PC-3 (cell line): ENCODE data around the gene FCN3. TPM values are rescaled to one million over a fixed set of nuclear protein-coding genes. Genes with fewer than 3 reads are reported as not detected.
A peak's percentile ranks its signal among the peaks of the same experiment; 100 is the strongest.

Experiments used
- ATAC-seq: fragments of 200-7000 bp; cut with Tn5 transposase; 2 replicates; pipeline ENCODE4 v1.9.1; 2020; ENCODE audit warnings: mild to moderate bottlenecking, moderate library complexity
- BruUV-seq: library from RNA; stranded (reverse); fragments of 400-500 nt; replicated peaks from 2 replicates; lab custom pipeline; 2021; lab: Mats Ljungman, UMichigan
- CTCF ChIA-PET: fragments of 300-600 bp; sonication (Branson Sonifier 250); formaldehyde crosslinking; loops from one replicate; lab custom pipeline; 2022; ENCODE audit warnings: antibody characterized with exemption; lab: Charles Lee
- POLR2A ChIA-PET: fragments of 300-600 bp; sonication (Branson Sonifier 250); formaldehyde crosslinking; loops from one replicate; lab custom pipeline; 2022; ENCODE audit warnings: antibody characterized with exemption; ENCODE audit not compliant: unreplicated experiment; lab: Charles Lee
- DNase-seq: peaks from one replicate; pipeline ENCODE4 v3.0.0-alpha.2; 2015
- H2AFZ ChIP-seq: fragments of 300-600 bp; sonication (generic); 2 replicates; pipeline ENCODE4 v1.6.0; 2016; ENCODE audit warnings: antibody characterized with exemption, low read length
- H3F3A ChIP-seq: fragments of 300-600 bp; sonication (generic); one replicate; pipeline ENCODE4 v1.6.0; 2017; ENCODE audit warnings: antibody characterized with exemption, low read length, control low read depth, mild to moderate bottlenecking; ENCODE audit not compliant: unreplicated experiment
- H3K27ac ChIP-seq: fragments of 300-600 bp; sonication (generic); 2 replicates; pipeline ENCODE4 v1.5.1; 2016; ENCODE audit warnings: mild to moderate bottlenecking, low read length
- H3K27me3 ChIP-seq: fragments of 300-600 bp; sonication (generic); 2 replicates; pipeline ENCODE4 v1.6.1; 2016; ENCODE audit warnings: low read length, mixed read lengths
- H3K36me3 ChIP-seq: fragments of 300-600 bp; sonication (generic); 2 replicates; pipeline ENCODE4 v1.6.1; 2016; ENCODE audit warnings: low read depth, mixed run types, low read length, mixed read lengths
- H3K4me1 ChIP-seq: fragments of 300-600 bp; sonication (generic); 2 replicates; pipeline ENCODE4 v1.5.1; 2016; ENCODE audit warnings: low read length; ENCODE audit not compliant: insufficient read depth
- H3K4me2 ChIP-seq: fragments of 300-600 bp; sonication (generic); 2 replicates; pipeline ENCODE4 v1.6.0; 2016; ENCODE audit warnings: low read length
- H3K4me3 ChIP-seq: fragments of 300-600 bp; sonication (generic); 2 replicates; pipeline ENCODE4 v1.5.1; 2016; ENCODE audit warnings: mild to moderate bottlenecking, low read length, mixed read lengths
- H3K79me2 ChIP-seq: fragments of 300-600 bp; sonication (generic); 2 replicates; pipeline ENCODE4 v1.6.1; 2017; ENCODE audit warnings: low read length, mixed read lengths
- H3K9ac ChIP-seq: fragments of 300-600 bp; sonication (generic); 2 replicates; pipeline ENCODE4 v1.6.0; 2016; ENCODE audit warnings: mild to moderate bottlenecking, low read length
- H3K9me2 ChIP-seq: fragments of 300-600 bp; sonication (generic); replicated peaks from 2 replicates; pipeline ENCODE4 v1.6.1; 2016; ENCODE audit warnings: mixed run types, low read length, mixed read lengths
- H3K9me3 ChIP-seq: fragments of 300-600 bp; sonication (generic); 2 replicates; pipeline ENCODE4 v1.6.1; 2016; ENCODE audit warnings: low read length, mixed read lengths
- H4K20me1 ChIP-seq: fragments of 300-600 bp; sonication (generic); 2 replicates; pipeline ENCODE4 v1.6.1; 2016; ENCODE audit warnings: low read length, mixed read lengths
- EZH2 ChIP-seq: fragments of 300-600 bp; sonication (generic); IDR thresholded peaks from one replicate; pipeline ENCODE4 v1.6.1; 2017; ENCODE audit warnings: antibody characterized with exemption, mild to moderate bottlenecking, low read length; ENCODE audit not compliant: unreplicated experiment
- EZH2phosphoT487 ChIP-seq: fragments of 300-600 bp; sonication (generic); IDR thresholded peaks from 2 replicates; pipeline ENCODE4 v1.6.1; 2018; ENCODE audit warnings: mild to moderate bottlenecking, antibody characterized with exemption, low read length, borderline replicate concordance
- intact Hi-C: fragments of 100-400 bp; cut with micrococcal nuclease; formaldehyde crosslinking; loops from 2 replicates; pipeline ENCODE4 v1.9.0; 2023
- total RNA-seq: library from RNA; depleted of rRNA; stranded (reverse); fragments of >200 nt; gene quantifications from 2 replicates; pipeline ENCODE4 v1.2.3, GENCODE V29; 2014
- TF ChIP-seq, protein P1 (sequence below): fragments of 300-600 bp; sonication (generic); conservative IDR thresholded peaks from 2 replicates; pipeline ENCODE4 v1.5.1; 2017; ENCODE audit warnings: antibody characterized with exemption, low read depth, mild to moderate bottlenecking, low read length

The FCN3 gene
- total RNA-seq, 1 experiment from 2014 or later = not detected

DNA sequence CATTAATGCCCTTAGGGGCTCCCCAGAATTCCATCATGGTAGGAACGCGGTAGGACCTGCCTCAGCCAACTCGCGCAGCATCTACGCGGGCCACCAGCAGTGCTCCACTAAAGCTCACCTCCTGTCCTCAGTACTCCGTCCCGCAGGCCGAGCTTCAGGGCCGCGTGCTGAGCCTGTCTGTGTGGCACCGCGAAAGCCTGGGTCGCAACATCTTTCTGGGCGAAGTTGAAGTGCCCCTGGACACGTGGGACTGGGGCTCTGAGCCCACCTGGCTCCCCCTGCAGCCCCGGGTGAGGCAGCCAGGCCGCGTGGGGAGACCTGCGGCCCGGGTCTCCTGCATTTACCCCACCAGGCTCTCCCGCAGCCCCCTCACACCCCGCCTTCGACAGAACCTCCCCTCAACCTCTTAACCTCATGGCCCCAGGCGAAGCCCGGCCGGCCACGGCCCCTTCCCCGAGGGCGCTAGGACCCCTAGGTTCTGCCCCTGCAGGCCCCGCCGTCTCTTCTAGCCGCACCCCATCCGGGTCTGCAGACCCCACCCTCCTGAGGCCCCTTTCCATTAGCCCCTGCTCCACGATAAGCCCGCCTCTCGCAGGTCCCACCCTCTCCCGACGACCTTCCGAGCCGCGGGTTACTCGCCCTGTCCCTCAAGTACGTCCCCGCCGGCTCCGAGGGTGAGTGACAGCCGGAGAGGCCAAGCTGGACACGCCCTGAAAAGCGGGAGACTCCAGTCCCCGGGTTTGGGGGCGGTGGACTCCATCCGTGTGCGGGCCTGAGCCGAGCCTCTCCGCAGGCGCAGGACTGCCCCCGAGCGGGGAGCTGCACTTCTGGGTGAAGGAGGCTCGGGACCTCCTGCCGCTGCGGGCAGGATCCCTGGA, 23.7 kb downstream of the FCN3 start:
- peak overlapping the region; percentile 96; the same call in 1 of the 2 replicates for H3K4me2 ChIP-seq
- H3K9me2 ChIP-seq = no peaks in the 10 kb centered on the region
- no peaks in the 10 kb centered on the region for H3K27me3 ChIP-seq
- no peaks in the 10 kb centered on the region for H3K79me2 ChIP-seq
- ChIA-PET CTCF (no interaction called here), POLR2A (no interaction called here)
- no TSS peak for BruUV-seq
- H3K4me3 ChIP-seq = no peak overlapping the region
- H3K9ac ChIP-seq = no peak overlapping the region
- no peaks in the 10 kb centered on the region for H3K9me3 ChIP-seq
- no peak overlapping the region for H3K27ac ChIP-seq
- H3K4me1 ChIP-seq = peaks cover 16% of the 10 kb centered on the region
- no peak overlapping the region for H2AFZ ChIP-seq
- ATAC-seq = no peak
- no peaks in the 10 kb centered on the region for H3F3A ChIP-seq
- H4K20me1 ChIP-seq = no peaks in the 10 kb centered on the region
- TF ChIP-seq EZH2 (no peak), EZH2phosphoT487 (no peak)
- TF ChIP-seq, protein P1, sequence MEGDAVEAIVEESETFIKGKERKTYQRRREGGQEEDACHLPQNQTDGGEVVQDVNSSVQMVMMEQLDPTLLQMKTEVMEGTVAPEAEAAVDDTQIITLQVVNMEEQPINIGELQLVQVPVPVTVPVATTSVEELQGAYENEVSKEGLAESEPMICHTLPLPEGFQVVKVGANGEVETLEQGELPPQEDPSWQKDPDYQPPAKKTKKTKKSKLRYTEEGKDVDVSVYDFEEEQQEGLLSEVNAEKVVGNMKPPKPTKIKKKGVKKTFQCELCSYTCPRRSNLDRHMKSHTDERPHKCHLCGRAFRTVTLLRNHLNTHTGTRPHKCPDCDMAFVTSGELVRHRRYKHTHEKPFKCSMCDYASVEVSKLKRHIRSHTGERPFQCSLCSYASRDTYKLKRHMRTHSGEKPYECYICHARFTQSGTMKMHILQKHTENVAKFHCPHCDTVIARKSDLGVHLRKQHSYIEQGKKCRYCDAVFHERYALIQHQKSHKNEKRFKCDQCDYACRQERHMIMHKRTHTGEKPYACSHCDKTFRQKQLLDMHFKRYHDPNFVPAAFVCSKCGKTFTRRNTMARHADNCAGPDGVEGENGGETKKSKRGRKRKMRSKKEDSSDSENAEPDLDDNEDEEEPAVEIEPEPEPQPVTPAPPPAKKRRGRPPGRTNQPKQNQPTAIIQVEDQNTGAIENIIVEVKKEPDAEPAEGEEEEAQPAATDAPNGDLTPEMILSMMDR = no peak
- intact Hi-C loops = no loop called here
- peaks cover 2% of the 10 kb centered on the region; the same call in 1 of the 2 replicates for H3K36me3 ChIP-seq
- no peak for DNase-seq

DNA sequence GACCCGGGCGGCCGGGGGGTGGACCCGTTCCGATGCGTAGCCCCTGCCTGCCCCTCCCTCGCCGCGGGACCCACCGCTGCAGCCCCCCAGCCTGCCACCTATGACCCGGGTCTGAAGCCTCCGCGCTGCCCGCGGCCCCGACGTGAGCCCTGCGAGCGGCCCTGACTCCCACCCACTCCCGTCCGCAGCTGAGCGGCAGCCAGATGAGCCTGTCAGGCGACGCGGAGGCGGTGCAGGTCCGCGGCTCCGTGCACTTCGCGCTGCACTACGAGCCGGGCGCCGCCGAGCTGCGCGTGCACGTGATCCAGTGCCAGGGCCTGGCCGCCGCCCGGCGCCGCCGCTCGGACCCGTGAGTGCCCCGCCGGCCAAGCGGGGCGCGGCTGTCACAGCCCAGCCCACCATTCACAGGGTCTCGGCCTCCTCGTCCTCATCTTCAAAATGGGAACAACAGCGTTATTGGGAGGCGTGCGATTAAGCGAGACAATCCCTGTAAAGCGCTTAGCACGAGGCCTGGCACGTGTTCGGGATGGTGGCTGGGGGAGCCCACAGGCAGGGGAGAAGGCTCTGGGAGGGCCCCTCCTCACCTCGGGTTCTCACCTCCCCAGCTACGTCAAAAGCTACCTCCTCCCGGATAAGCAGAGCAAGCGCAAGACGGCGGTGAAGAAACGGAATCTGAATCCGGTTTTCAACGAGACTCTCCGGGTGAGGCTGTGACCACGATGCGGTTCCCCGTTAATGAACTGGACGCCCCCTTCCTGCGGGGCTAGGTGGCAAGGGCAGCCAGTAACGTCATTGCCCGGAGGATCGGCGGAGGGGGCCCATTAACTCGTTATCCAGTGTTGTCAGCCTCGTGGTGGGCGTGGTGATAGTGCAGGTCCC, 24.6 kb downstream of the FCN3 start:
- intact Hi-C loops = loop anchor here (1.0 kb wide), 1 partner anchor 9 kb away; no protein-coding TSS in a partner anchor
- Histone ChIP-seq H3F3A (no peaks in the 10 kb centered on the region), H3K79me2 (no peaks in the 10 kb centered on the region), H3K27ac (peak overlapping the region; percentile 40), H3K4me1 (peaks cover 16% of the 10 kb centered on the region), H3K36me3 (no peaks in the 10 kb centered on the region), H3K4me3 (peak overlapping the region; percentile 71), H3K9me2 (no peaks in the 10 kb centered on the region), H3K27me3 (no peaks in the 10 kb centered on the region), H2AFZ (peak overlapping the region; percentile 82), H3K9ac (peak overlapping the region; percentile 69), H4K20me1 (no peaks in the 10 kb centered on the region), H3K9me3 (no peaks in the 10 kb centered on the region), H3K4me2 (peak overlapping the region; percentile 96)
- ATAC-seq (peak; percentile 86), DNase-seq (peak; percentile 79)
- ChIA-PET CTCF (interaction anchor here (0.5 to 0.7 kb wide), 3 partner anchors 51 to 115 kb away, joined by 3 to 4 read pairs (median 4); partner anchors contain the start of gene WDTC1), POLR2A (no interaction called here)
- TF ChIP-seq, protein P1 = no peak
- TF ChIP-seq EZH2phosphoT487 = no peak
- TF ChIP-seq EZH2 = no peak
- TSS peak; percentile 25 for BruUV-seq
